Liver (tissue), 9 donors: ENCODE measurements around the gene BAHD1. TPM values are rescaled to one million over a fixed set of nuclear protein-coding genes. Genes with fewer than 3 reads are reported as not detected.

Experiments
- DNase-seq: peaks from one replicate; pipeline ENCODE4 v3.0.0-alpha.2; 2017; ENCODE audit warnings: low spot score
- H3K27ac ChIP-seq, 2 donors: one replicate each; pipeline ENCODE4 v1.7.0; 2013; ENCODE audit warnings: inconsistent platforms in 2 of 2, low read length in 2 of 2, control low read depth in 1 of 2, low read depth in 1 of 2, mild to moderate bottlenecking in 1 of 2
- H3K27me3 ChIP-seq, 4 donors: one replicate each; pipeline versions ENCODE4 v1.6.1 to v1.7.0; 2013; ENCODE audit warnings: low read length in 3 of 4, inconsistent platforms in 1 of 4, mild to moderate bottlenecking in 1 of 4, moderate library complexity in 1 of 4; ENCODE audit not compliant: control insufficient read depth in 4 of 4, insufficient read depth in 4 of 4
- H3K36me3 ChIP-seq, 4 donors: one replicate each; pipeline versions ENCODE4 v1.6.1 to v1.7.0; 2013; ENCODE audit warnings: low read length in 3 of 4, mild to moderate bottlenecking in 3 of 4, low read depth in 1 of 4, moderate library complexity in 1 of 4; ENCODE audit not compliant: control insufficient read depth in 4 of 4, insufficient read depth in 3 of 4
- H3K4me1 ChIP-seq, 4 donors: one replicate each; pipeline versions ENCODE4 v1.6.1 to v1.7.0; 2013; ENCODE audit warnings: low read length in 3 of 4, mild to moderate bottlenecking in 3 of 4, moderate library complexity in 1 of 4; ENCODE audit not compliant: control insufficient read depth in 4 of 4, insufficient read depth in 4 of 4
- H3K4me3 ChIP-seq, 3 donors: one replicate each; pipeline versions ENCODE4 v1.6.1 to v1.7.0; 2013; ENCODE audit warnings: low read length in 3 of 3, control low read depth in 1 of 3, low read depth in 1 of 3, mild to moderate bottlenecking in 1 of 3
- H3K9ac ChIP-seq, 2 donors: one replicate each; pipeline ENCODE4 v1.7.0; 2013; ENCODE audit warnings: low read length in 2 of 2, mild to moderate bottlenecking in 2 of 2, moderate library complexity in 2 of 2, control low read depth in 1 of 2, low read depth in 1 of 2
- H3K9me3 ChIP-seq, 4 donors: one replicate each; pipeline versions ENCODE4 v1.6.1 to v1.7.0; 2013; ENCODE audit warnings: low read length in 3 of 4; ENCODE audit not compliant: control insufficient read depth in 4 of 4
- CTCF ChIP-seq: fragments of 150-350 bp; IDR thresholded peaks from 2 replicates; pipeline ENCODE4 v1.5.1; 2017; ENCODE audit warnings: improper control_type of control experiment, low read depth, low read length; ENCODE audit not compliant: missing input control
- EGR1 ChIP-seq, 2 donors: IDR thresholded peaks; 2 replicates each; pipeline ENCODE4 v1.6.1; 2016 to 2018; ENCODE audit warnings: antibody characterized with exemption in 2 of 2, low read depth in 2 of 2
- FOXA1 ChIP-seq: IDR thresholded peaks from 2 replicates; pipeline ENCODE4 v1.6.1; 2016; ENCODE audit warnings: antibody characterized with exemption
- FOXA2 ChIP-seq: IDR thresholded peaks from 2 replicates; pipeline ENCODE4 v1.6.1; 2016; ENCODE audit warnings: antibody characterized with exemption
- GABPA ChIP-seq, 2 donors: IDR thresholded peaks in 1 of 2; conservative IDR thresholded peaks in 1 of 2; 2 replicates each; pipeline ENCODE4 v1.6.1; 2016; ENCODE audit warnings: antibody characterized with exemption in 2 of 2, mild to moderate bottlenecking in 1 of 2, moderate library complexity in 1 of 2
- HNF4A ChIP-seq, 2 donors: conservative IDR thresholded peaks; 2 replicates each; pipeline ENCODE4 v1.6.1; 2016; ENCODE audit warnings: antibody characterized with exemption in 2 of 2, mild to moderate bottlenecking in 2 of 2
- HNF4G ChIP-seq: IDR thresholded peaks from 2 replicates; pipeline ENCODE4 v1.6.1; 2016; ENCODE audit warnings: antibody characterized with exemption
- JUND ChIP-seq, 2 donors: IDR thresholded peaks; 2 replicates each; pipeline ENCODE4 v1.6.1; 2016; ENCODE audit warnings: antibody characterized with exemption in 2 of 2
- NR2F2 ChIP-seq: IDR thresholded peaks from 2 replicates; pipeline ENCODE4 v1.6.1; 2016; ENCODE audit warnings: antibody characterized with exemption
- RAD21 ChIP-seq, 2 donors: IDR thresholded peaks; 2 replicates each; pipeline ENCODE4 v1.6.1; 2016; ENCODE audit warnings: antibody characterized with exemption in 2 of 2, mild to moderate bottlenecking in 2 of 2
- REST ChIP-seq: IDR thresholded peaks from 2 replicates; pipeline ENCODE4 v1.6.1; 2016; ENCODE audit warnings: antibody characterized with exemption, mild to moderate bottlenecking
- RXRA ChIP-seq, 2 donors: IDR thresholded peaks; 2 replicates each; pipeline ENCODE4 v1.6.1; 2017 to 2018; ENCODE audit warnings: antibody characterized with exemption in 2 of 2, mild to moderate bottlenecking in 1 of 2
- SP1 ChIP-seq: IDR thresholded peaks from 2 replicates; pipeline ENCODE4 v1.6.1; 2018; ENCODE audit warnings: antibody characterized with exemption, mild to moderate bottlenecking
- TAF1 ChIP-seq: conservative IDR thresholded peaks from 2 replicates; pipeline ENCODE4 v1.6.1; 2016; ENCODE audit warnings: antibody characterized with exemption, mild to moderate bottlenecking
- ZBTB33 ChIP-seq: IDR thresholded peaks from 2 replicates; pipeline ENCODE4 v1.6.1; 2016; ENCODE audit warnings: antibody characterized with exemption
- WGBS: extraction: QIAGEN DNeasy Blood & Tissue Kit; methylation state at CpG from one replicate; pipeline ENCODE4 v1.1.7; 2013; 5-methylcytosine and 5-hydroxymethylcytosine counted together
- polyA plus RNA-seq, 2 donors: library from polyadenylated mRNA; stranded (reverse) in 1 of 2; unstranded in 1 of 2; fragments of 200-250 nt in 1 of 2; fragments of >200 nt in 1 of 2; fragmentation: Nextera tagmentation in 1 of 2; extraction: Ambion mirVana in 1 of 2; gene quantifications; one replicate each; pipeline versions ENCODE4 v1.2.1 to v1.2.3, GENCODE V29; 2013 to 2015
- total RNA-seq, 2 donors: library from RNA; depleted of rRNA; stranded (reverse); fragments of >200 nt; gene quantifications; one replicate each; pipeline ENCODE4 v1.2.3, GENCODE V29; 2014
- TF ChIP-seq, protein P1 (sequence below): IDR thresholded peaks from 2 replicates; pipeline ENCODE4 v1.6.1; 2016; ENCODE audit warnings: antibody characterized with exemption
- TF ChIP-seq, protein P2 (sequence below): IDR thresholded peaks from 2 replicates; pipeline ENCODE4 v1.6.1; 2016; ENCODE audit warnings: antibody characterized with exemption
- donor health status: healthy.
- donor health status: healthy.
- donor health status: healthy.
- donor health status: healthy.
- donor health status: healthy.

Gene BAHD1
- total and polyA plus RNA-seq, 4 donors, result 1.8 to 8.7 (median 6.6) TPM

- TF ChIP-seq EGR1 (IDR thresholded peaks at IDR 0.05; ENCODE audit: low read depth in 2 of 2) (no peak), FOXA2 (no peak)
- TF ChIP-seq, protein P1, sequence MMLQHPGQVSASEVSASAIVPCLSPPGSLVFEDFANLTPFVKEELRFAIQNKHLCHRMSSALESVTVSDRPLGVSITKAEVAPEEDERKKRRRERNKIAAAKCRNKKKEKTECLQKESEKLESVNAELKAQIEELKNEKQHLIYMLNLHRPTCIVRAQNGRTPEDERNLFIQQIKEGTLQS, result no peak
- TF ChIP-seq, protein P2, sequence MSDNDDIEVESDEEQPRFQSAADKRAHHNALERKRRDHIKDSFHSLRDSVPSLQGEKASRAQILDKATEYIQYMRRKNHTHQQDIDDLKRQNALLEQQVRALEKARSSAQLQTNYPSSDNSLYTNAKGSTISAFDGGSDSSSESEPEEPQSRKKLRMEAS, result no peak
These were observed 42.3 kb upstream of the BAHD1 start (continued) for GRCh38 chr15:40398413-40398873.

GRCh38 chr15:40399370-40399769 lies 41.4 kb upstream of the BAHD1 start:
- Histone ChIP-seq H3K36me3 (peaks cover 0 to 2% (median 0%) of the 10 kb centered on the region in 4 donors), H3K4me1 (no peaks in the 10 kb centered on the region), H3K27ac (no peak overlapping the region), H3K4me3 (no peak overlapping the region), H3K27me3 (no peaks in the 10 kb centered on the region), H3K9me3 (no peaks in the 10 kb centered on the region), H3K9ac (no peak overlapping the region)
- TF ChIP-seq TAF1 (no peak), NR2F2 (no peak), FOXA2 (no peak), RAD21 (IDR thresholded peaks at IDR 0.05) (no peak), RXRA (IDR thresholded peaks at IDR 0.05) (no peak), CTCF (no peak), JUND (IDR thresholded peaks at IDR 0.05) (no peak), EGR1 (IDR thresholded peaks at IDR 0.05; ENCODE audit: low read depth in 2 of 2) (no peak), REST (no peak), FOXA1 (no peak), SP1 (no peak), GABPA (IDR thresholded peaks at IDR 0.05 in 1 of 2, conservative IDR thresholded peaks at IDR 0.05 in 1 of 2) (no peak), HNF4A (conservative IDR thresholded peaks at IDR 0.05) (no peak), ZBTB33 (no peak), HNF4G (no peak)
- TF ChIP-seq, protein P2, result no peak
- 95% methylated on average over 7 of the region's 7 CpGs for WGBS
- DNase-seq, result no peak
